KMS-11 (cell line): ENCODE results near the gene PAK5.

Source experiments
- H2AFZ ChIP-seq: fragments of 200-600 bp; sonication (generic); 2 replicates; pipeline ENCODE4 v1.6.1; 2016; ENCODE audit warnings: antibody characterized with exemption, mixed run types, low read depth
- H3K27ac ChIP-seq: fragments of 200-600 bp; sonication (generic); 2 replicates; pipeline ENCODE4 v1.6.1; 2016; ENCODE audit warnings: mild to moderate bottlenecking, mixed run types
- H3K27me3 ChIP-seq: fragments of 200-600 bp; sonication (generic); 2 replicates; pipeline ENCODE4 v1.6.1; 2017; ENCODE audit warnings: mild to moderate bottlenecking, low read depth, mixed run types, moderate library complexity; ENCODE audit not compliant: insufficient read depth
- H3K36me3 ChIP-seq: fragments of 200-600 bp; sonication (generic); 2 replicates; pipeline ENCODE4 v1.6.1; 2017; ENCODE audit warnings: mild to moderate bottlenecking, mixed run types; ENCODE audit not compliant: insufficient read depth
- H3K4me1 ChIP-seq: fragments of 200-600 bp; sonication (generic); 2 replicates; pipeline ENCODE4 v1.6.1; 2016; ENCODE audit warnings: mild to moderate bottlenecking, low read depth, mixed run types; ENCODE audit not compliant: poor library complexity, severe bottlenecking
- H3K4me2 ChIP-seq: fragments of 200-600 bp; sonication (generic); 2 replicates; pipeline ENCODE4 v1.7.0; 2016; ENCODE audit warnings: mild to moderate bottlenecking, mixed run types
- H3K4me3 ChIP-seq: fragments of 200-600 bp; sonication (generic); IDR thresholded peaks from 2 replicates; pipeline ENCODE4 v1.6.1; 2017; ENCODE audit warnings: low read depth, low read length, mixed read lengths; ENCODE audit not compliant: insufficient read depth
- H3K79me2 ChIP-seq: fragments of 200-600 bp; sonication (generic); 2 replicates; pipeline ENCODE4 v1.6.1; 2016; ENCODE audit warnings: low read depth, mixed run types; ENCODE audit not compliant: insufficient read depth
- H3K9ac ChIP-seq: fragments of 200-600 bp; sonication (generic); 2 replicates; pipeline ENCODE4 v1.6.1; 2016; ENCODE audit warnings: mild to moderate bottlenecking, mixed run types
- H4K20me1 ChIP-seq: fragments of 200-600 bp; sonication (generic); 2 replicates; pipeline ENCODE4 v1.6.1; 2016; ENCODE audit warnings: mild to moderate bottlenecking, mixed run types; ENCODE audit not compliant: insufficient read depth
- TF ChIP-seq, protein P1 (sequence below): fragments of 200-600 bp; sonication (generic); conservative IDR thresholded peaks from 2 replicates; pipeline ENCODE4 v1.6.1; 2017; ENCODE audit warnings: low read depth, mild to moderate bottlenecking, antibody characterized with exemption, low read length, moderate library complexity, mixed read lengths

The PAK5 gene

GRCh38 chr20:9699181-9699580 lies 139.7 kb downstream of the PAK5 start:
- Histone ChIP-seq H3K4me3 (no peak overlapping the region), H3K4me1 (peaks cover 15% of the 10 kb centered on the region), H3K27ac (no peak overlapping the region), H3K9ac (no peak overlapping the region), H3K36me3 (no peaks in the 10 kb centered on the region), H3K27me3 (no peaks in the 10 kb centered on the region), H3K4me2 (peak overlapping the region; percentile 21; the same call in 1 of the 2 replicates), H2AFZ (no peak overlapping the region), H4K20me1 (no peaks in the 10 kb centered on the region), H3K79me2 (no peaks in the 10 kb centered on the region)
- TF ChIP-seq, protein P1, sequence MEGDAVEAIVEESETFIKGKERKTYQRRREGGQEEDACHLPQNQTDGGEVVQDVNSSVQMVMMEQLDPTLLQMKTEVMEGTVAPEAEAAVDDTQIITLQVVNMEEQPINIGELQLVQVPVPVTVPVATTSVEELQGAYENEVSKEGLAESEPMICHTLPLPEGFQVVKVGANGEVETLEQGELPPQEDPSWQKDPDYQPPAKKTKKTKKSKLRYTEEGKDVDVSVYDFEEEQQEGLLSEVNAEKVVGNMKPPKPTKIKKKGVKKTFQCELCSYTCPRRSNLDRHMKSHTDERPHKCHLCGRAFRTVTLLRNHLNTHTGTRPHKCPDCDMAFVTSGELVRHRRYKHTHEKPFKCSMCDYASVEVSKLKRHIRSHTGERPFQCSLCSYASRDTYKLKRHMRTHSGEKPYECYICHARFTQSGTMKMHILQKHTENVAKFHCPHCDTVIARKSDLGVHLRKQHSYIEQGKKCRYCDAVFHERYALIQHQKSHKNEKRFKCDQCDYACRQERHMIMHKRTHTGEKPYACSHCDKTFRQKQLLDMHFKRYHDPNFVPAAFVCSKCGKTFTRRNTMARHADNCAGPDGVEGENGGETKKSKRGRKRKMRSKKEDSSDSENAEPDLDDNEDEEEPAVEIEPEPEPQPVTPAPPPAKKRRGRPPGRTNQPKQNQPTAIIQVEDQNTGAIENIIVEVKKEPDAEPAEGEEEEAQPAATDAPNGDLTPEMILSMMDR, result no peak

DNA sequence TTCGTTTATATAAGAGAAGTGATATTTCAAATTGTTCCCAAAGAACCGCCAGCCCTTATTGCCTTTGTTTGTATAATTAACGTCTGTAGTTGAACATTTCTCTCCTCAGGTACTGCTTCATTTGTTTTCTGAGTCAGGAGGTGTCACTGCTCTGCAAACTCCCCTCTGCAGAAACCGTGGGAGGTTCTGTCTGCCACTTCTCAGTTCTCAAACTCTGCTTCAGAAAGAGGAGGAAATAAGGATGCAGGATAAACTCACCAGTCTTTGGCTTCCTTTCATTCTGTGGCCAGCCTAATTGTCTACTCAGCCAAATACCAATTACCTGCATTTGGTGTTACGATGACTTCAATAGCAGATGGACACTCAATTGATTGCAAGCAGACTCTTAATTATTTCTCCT lies 149.8 kb downstream of the PAK5 start:
- no peak overlapping the region for H3K4me3 ChIP-seq
- TF ChIP-seq, protein P1, result no peak
- no peak overlapping the region for H3K9ac ChIP-seq
- H3K79me2 ChIP-seq, result no peaks in the 10 kb centered on the region
- H2AFZ ChIP-seq, result no peak overlapping the region
- no peaks in the 10 kb centered on the region for H3K4me1 ChIP-seq
- no peaks in the 10 kb centered on the region for H3K36me3 ChIP-seq
- H3K4me2 ChIP-seq, result no peak overlapping the region
- no peak overlapping the region for H3K27ac ChIP-seq
- H3K27me3 ChIP-seq, result no peaks in the 10 kb centered on the region
- no peaks in the 10 kb centered on the region for H4K20me1 ChIP-seq

DNA sequence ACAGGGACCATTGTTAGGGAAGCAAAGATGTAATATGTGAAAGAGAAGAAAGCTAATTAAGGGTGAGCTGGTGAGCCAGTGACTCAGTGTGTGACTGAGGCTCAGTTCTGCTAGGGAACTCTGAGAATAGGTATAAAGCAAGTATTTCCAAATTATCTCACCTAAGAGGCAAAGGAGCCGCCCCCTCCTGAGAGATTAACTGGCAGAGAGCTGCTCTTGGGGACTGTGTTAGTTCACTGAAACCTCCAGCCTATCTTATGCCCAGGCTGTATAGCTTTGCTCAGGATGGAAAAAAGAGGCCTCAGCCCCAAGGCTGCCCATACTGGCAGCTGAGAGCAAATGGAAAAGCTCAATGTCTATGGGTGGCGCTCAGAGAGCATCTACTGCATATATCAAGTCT lies 152.0 kb downstream of the PAK5 start:
- Histone ChIP-seq H4K20me1 (no peaks in the 10 kb centered on the region), H2AFZ (no peak overlapping the region), H3K27me3 (no peaks in the 10 kb centered on the region), H3K4me1 (no peaks in the 10 kb centered on the region), H3K79me2 (no peaks in the 10 kb centered on the region), H3K4me2 (no peak overlapping the region), H3K4me3 (no peak overlapping the region), H3K9ac (no peak overlapping the region), H3K36me3 (no peaks in the 10 kb centered on the region), H3K27ac (no peak overlapping the region)
- TF ChIP-seq, protein P1, result no peak

DNA sequence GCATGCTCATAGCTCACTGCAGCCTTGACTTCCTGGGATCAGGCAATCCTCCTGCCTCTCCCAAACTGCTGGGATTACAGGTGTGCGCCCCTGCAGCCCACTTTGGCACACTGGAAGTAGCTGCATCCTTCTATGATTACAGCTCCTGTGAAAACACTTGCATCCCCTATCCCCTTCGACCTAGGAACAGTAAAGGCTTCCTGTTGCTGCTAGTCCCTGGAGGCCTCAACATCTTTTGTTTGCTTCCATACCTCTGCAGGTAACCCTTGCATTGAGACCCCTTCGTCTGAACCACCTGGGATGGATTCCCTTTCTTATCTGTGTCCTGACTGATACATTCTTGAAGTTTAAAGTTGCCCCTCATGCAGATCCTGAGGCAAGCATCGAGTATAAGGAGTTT lies 152.4 kb downstream of the PAK5 start:
- no peak overlapping the region for H2AFZ ChIP-seq
- no peak overlapping the region for H3K27ac ChIP-seq
- H3K79me2 ChIP-seq, result no peaks in the 10 kb centered on the region
- no peak overlapping the region for H3K4me2 ChIP-seq
- TF ChIP-seq, protein P1, result no peak
- no peak overlapping the region for H3K9ac ChIP-seq
- H3K4me1 ChIP-seq, result no peaks in the 10 kb centered on the region
- no peak overlapping the region for H3K4me3 ChIP-seq
- H3K27me3 ChIP-seq, result no peaks in the 10 kb centered on the region
- H3K36me3 ChIP-seq, result no peaks in the 10 kb centered on the region
- no peaks in the 10 kb centered on the region for H4K20me1 ChIP-seq
